Loucy (cell line): Measurements from ENCODE around the gene FHIT.

ENCODE experiments used
- H2AFZ ChIP-seq: fragments of 200-600 bp; sonication (generic); 2 replicates; pipeline ENCODE4 v1.6.0; 2016; ENCODE audit warnings: antibody characterized with exemption, mild to moderate bottlenecking, low read length, moderate library complexity
- H3F3A ChIP-seq: fragments of 200-600 bp; 2 replicates; pipeline ENCODE4 v1.6.0; 2016; ENCODE audit warnings: antibody characterized with exemption, low read depth, mild to moderate bottlenecking
- H3K27me3 ChIP-seq: fragments of 200-600 bp; sonication (generic); 2 replicates; pipeline ENCODE4 v1.6.1; 2014; ENCODE audit warnings: low read length, mild to moderate bottlenecking; ENCODE audit not compliant: insufficient read depth, poor library complexity, severe bottlenecking
- H3K36me3 ChIP-seq: fragments of 200-600 bp; sonication (generic); 2 replicates; pipeline ENCODE4 v1.6.1; 2016; ENCODE audit warnings: low read length; ENCODE audit not compliant: insufficient read depth
- H3K4me1 ChIP-seq: fragments of 200-600 bp; sonication (generic); 2 replicates; pipeline ENCODE4 v1.5.1; 2014; ENCODE audit warnings: low read length, mild to moderate bottlenecking; ENCODE audit not compliant: insufficient read depth, poor library complexity, severe bottlenecking
- H3K4me2 ChIP-seq: fragments of 200-600 bp; sonication (generic); 2 replicates; pipeline ENCODE4 v1.6.0; 2014; ENCODE audit warnings: antibody characterized with exemption, low read length, low read depth, mild to moderate bottlenecking; ENCODE audit not compliant: poor library complexity, severe bottlenecking
- H3K4me3 ChIP-seq: fragments of 200-600 bp; sonication (generic); 2 replicates; pipeline ENCODE4 v1.5.1; 2014; ENCODE audit warnings: low read length, mild to moderate bottlenecking, mixed read lengths; ENCODE audit not compliant: poor library complexity, severe bottlenecking
- H3K79me2 ChIP-seq: fragments of 200-600 bp; sonication (generic); 2 replicates; pipeline ENCODE4 v1.6.1; 2014; ENCODE audit warnings: low read length; ENCODE audit not compliant: insufficient read depth
- H3K9ac ChIP-seq: fragments of 200-600 bp; sonication (generic); 2 replicates; pipeline ENCODE4 v1.6.0; 2014; ENCODE audit warnings: mild to moderate bottlenecking, low read depth, low read length, moderate library complexity; ENCODE audit not compliant: poor library complexity, severe bottlenecking
- H3K9me2 ChIP-seq: fragments of 200-600 bp; sonication (generic); replicated peaks from 2 replicates; pipeline ENCODE4 v1.6.1; 2016; ENCODE audit warnings: low read depth, low read length, mixed read lengths
- H3K9me3 ChIP-seq: fragments of 200-600 bp; sonication (generic); 2 replicates; pipeline ENCODE4 v1.6.1; 2014; ENCODE audit warnings: mild to moderate bottlenecking, antibody characterized with exemption, low read length, low read depth; ENCODE audit not compliant: insufficient read depth
- H4K20me1 ChIP-seq: fragments of 200-600 bp; sonication (generic); 2 replicates; pipeline ENCODE4 v1.6.0; 2014; ENCODE audit warnings: antibody characterized with exemption, low read length, mild to moderate bottlenecking; ENCODE audit not compliant: insufficient read depth, poor library complexity, severe bottlenecking
- CTCF ChIP-seq: fragments of 200-600 bp; sonication (generic); conservative IDR thresholded peaks from 2 replicates; pipeline ENCODE4 v1.5.1; 2014; ENCODE audit warnings: mild to moderate bottlenecking, antibody characterized with exemption, low read length
- EZH2phosphoT487 ChIP-seq: fragments of 200-600 bp; IDR thresholded peaks from 2 replicates; pipeline ENCODE4 v1.6.1; 2018; ENCODE audit warnings: antibody characterized with exemption, mild to moderate bottlenecking, moderate library complexity, borderline replicate concordance

Gene FHIT

GRCh38 chr3:59818033-59818918 lies 1433.0 kb downstream of the FHIT start:
- Histone ChIP-seq H3K27me3 (no peaks in the 10 kb centered on the region), H2AFZ (no peak overlapping the region), H3K9ac (no peak overlapping the region), H3K4me2 (no peak overlapping the region), H3F3A (no peaks in the 10 kb centered on the region), H3K9me3 (no peaks in the 10 kb centered on the region), H3K4me3 (no peak overlapping the region), H3K9me2 (no peaks in the 10 kb centered on the region), H4K20me1 (no peaks in the 10 kb centered on the region), H3K36me3 (no peaks in the 10 kb centered on the region), H3K79me2 (no peaks in the 10 kb centered on the region), H3K4me1 (peaks cover 4% of the 10 kb centered on the region)
- TF ChIP-seq EZH2phosphoT487 (no peak), CTCF (no peak)

GRCh38 chr3:59817511-59817910 lies 1433.7 kb downstream of the FHIT start:
- H3K9ac ChIP-seq = no peak overlapping the region
- no peak overlapping the region for H3K4me3 ChIP-seq
- H3K36me3 ChIP-seq = no peaks in the 10 kb centered on the region
- H3K9me3 ChIP-seq = no peaks in the 10 kb centered on the region
- no peaks in the 10 kb centered on the region for H3F3A ChIP-seq
- H3K4me1 ChIP-seq = peaks cover 4% of the 10 kb centered on the region
- TF ChIP-seq CTCF (no peak), EZH2phosphoT487 (no peak)
- H3K79me2 ChIP-seq = no peaks in the 10 kb centered on the region
- no peaks in the 10 kb centered on the region for H4K20me1 ChIP-seq
- H2AFZ ChIP-seq = no peak overlapping the region
- H3K9me2 ChIP-seq = no peaks in the 10 kb centered on the region
- H3K4me2 ChIP-seq = no peak overlapping the region
- no peaks in the 10 kb centered on the region for H3K27me3 ChIP-seq

GRCh38 chr3:59816312-59816711 lies 1434.9 kb downstream of the FHIT start:
- Histone ChIP-seq H3K27me3 (no peaks in the 10 kb centered on the region), H3K4me1 (peaks cover 2% of the 10 kb centered on the region)

More at GRCh38 chr3:59816312-59816711, 1434.9 kb downstream of the FHIT start:
- no peak for TF ChIP-seq EZH2phosphoT487
- no peak for TF ChIP-seq CTCF
- Histone ChIP-seq H3K79me2 (no peaks in the 10 kb centered on the region), H3K4me2 (no peak overlapping the region), H3K9me2 (no peaks in the 10 kb centered on the region), H3K9me3 (no peaks in the 10 kb centered on the region), H3K36me3 (no peaks in the 10 kb centered on the region), H2AFZ (no peak overlapping the region), H4K20me1 (no peaks in the 10 kb centered on the region), H3F3A (no peaks in the 10 kb centered on the region), H3K4me3 (no peak overlapping the region), H3K9ac (no peak overlapping the region)
